HepG2 (cell line): ENCODE measurements around the gene HOXC11. TPM values are rescaled to one million over a fixed set of nuclear protein-coding genes. Genes with fewer than 3 reads are reported as not detected.

Source experiments
- ATAC-seq: fragments of 200-7000 bp; cut with Tn5 transposase; 3 replicates; pipeline ENCODE4 v1.9.1; 2020; ENCODE audit warnings: mild to moderate bottlenecking, moderate library complexity
- BruUV-seq: library from RNA; stranded (reverse); fragments of 400-500 nt; replicated peaks from 2 replicates; lab custom pipeline; 2021; lab: Mats Ljungman, UMichigan
- CTCF ChIA-PET: fragments of 300-600 bp; formaldehyde crosslinking; extraction: SDS; loops from one replicate; lab custom pipeline; 2021; ENCODE audit warnings: low total read pairs, inconsistent platforms, low intra/inter-chr PET ratio; lab: Yijun Ruan, JAX
- POLR2A ChIA-PET: fragments of 350-600 bp; sonication (Branson Sonifier 250); formaldehyde crosslinking; loops from one replicate; lab custom pipeline; 2020; ENCODE audit warnings: antibody characterized with exemption, inconsistent platforms; lab: Yijun Ruan, JAX
- DNase-seq: peaks from one replicate; pipeline ENCODE4 v3.0.0-alpha.2; 2015; ENCODE audit warnings: low spot score
- FAIRE-seq: peaks from 3 replicates; lab custom pipeline; 2011; peaks lifted over from hg19 to GRCh38; lab: Jason Lieb, UNC
- H2AFZ ChIP-seq: one replicate; pipeline ENCODE4 v1.6.1; 2011; ENCODE audit warnings: low read length, inconsistent platforms
- H3K27ac ChIP-seq: fragments of 300-600 bp; 3 replicates; pipeline ENCODE4 v1.8.0; 2011; ENCODE audit warnings: mixed run types, mild to moderate bottlenecking, mixed read lengths, low read length, inconsistent platforms; ENCODE audit not compliant: insufficient read depth; ENCODE audit errors: extremely low read length
- H3K27me3 ChIP-seq, 2 experiments: fragments of 200-600 bp in 1 of 2; 2 replicates in 1 of 2; 3 replicates in 1 of 2; pipeline versions ENCODE4 v1.6.0 to v1.8.0; 2011; ENCODE audit warnings: low read length in 2 of 2, mild to moderate bottlenecking in 2 of 2, moderate library complexity in 2 of 2, inconsistent platforms in 1 of 2; ENCODE audit not compliant: insufficient read depth in 2 of 2, control insufficient read depth in 1 of 2
- H3K36me3 ChIP-seq, 2 experiments: fragments of 200-600 bp in 1 of 2; replicated peaks in 1 of 2; 2 replicates in 1 of 2; 3 replicates in 1 of 2; pipeline versions ENCODE4 v1.5.1 to v1.8.0; 2011; ENCODE audit warnings: low read length in 2 of 2, inconsistent platforms in 1 of 2; ENCODE audit not compliant: insufficient read depth in 2 of 2, control insufficient read depth in 1 of 2
- H3K4me1 ChIP-seq: 2 replicates; pipeline ENCODE4 v1.5.1; 2012; ENCODE audit warnings: low read length, inconsistent platforms; ENCODE audit not compliant: insufficient read depth
- H3K4me2 ChIP-seq: 2 replicates; pipeline ENCODE4 v1.6.0; 2011; ENCODE audit warnings: low read depth, low read length, inconsistent platforms
- H3K4me3 ChIP-seq, 3 experiments: fragments of 200-600 bp in 1 of 3; sonication (generic), shearing (Covaris generic) in 1 of 3; replicated peaks in 1 of 3; 2 replicates each; pipeline ENCODE4 v1.5.1; 2011 to 2016; ENCODE audit warnings: low read length in 3 of 3, inconsistent platforms in 2 of 3, low read depth in 2 of 3, mild to moderate bottlenecking in 2 of 3, control low read depth in 1 of 3, mixed read lengths in 1 of 3; ENCODE audit not compliant: insufficient read depth in 1 of 3
- H3K79me2 ChIP-seq: one replicate; pipeline ENCODE4 v1.6.1; 2011; ENCODE audit warnings: low read length, inconsistent platforms; ENCODE audit not compliant: insufficient read depth
- H3K9ac ChIP-seq: 2 replicates; pipeline ENCODE4 v1.6.0; 2011; ENCODE audit warnings: mild to moderate bottlenecking, low read depth, low read length, inconsistent platforms; ENCODE audit not compliant: insufficient read depth
- H3K9me3 ChIP-seq: 2 replicates; pipeline ENCODE4 v1.5.1; 2012; ENCODE audit warnings: mild to moderate bottlenecking, low read length
- H4K20me1 ChIP-seq: 2 replicates; pipeline ENCODE4 v1.6.0; 2011; ENCODE audit warnings: inconsistent platforms, mild to moderate bottlenecking, low read length, moderate library complexity; ENCODE audit not compliant: insufficient read depth
- ATM ChIP-seq: fragments of 450-650 bp; IDR thresholded peaks from 2 replicates; pipeline ENCODE4 v1.7.1; 2017; ENCODE audit warnings: mild to moderate bottlenecking, borderline replicate concordance
- BRCA1 ChIP-seq: sonication (generic); formaldehyde crosslinking; IDR thresholded peaks from 2 replicates; pipeline ENCODE4 v1.4.0; 2020; ENCODE audit warnings: missing genetic modification reagents
- HOXA7 ChIP-seq: sonication (generic); formaldehyde crosslinking; IDR thresholded peaks from 2 replicates; pipeline ENCODE4 v1.8.1; 2022; ENCODE audit warnings: mild to moderate bottlenecking, missing genetic modification reagents, moderate library complexity
- MIER2 ChIP-seq: IDR thresholded peaks from 2 replicates; pipeline ENCODE4 v1.6.1; 2016; ENCODE audit warnings: missing biosample characterization, missing genetic modification reagents
- PAWR ChIP-seq: sonication (generic); formaldehyde crosslinking; IDR thresholded peaks from 2 replicates; pipeline ENCODE4 v1.4.0; 2020; ENCODE audit warnings: missing genetic modification reagents, mild to moderate bottlenecking, borderline replicate concordance
- SMAD9 ChIP-seq: sonication (generic); formaldehyde crosslinking; IDR thresholded peaks from 2 replicates; pipeline ENCODE4 v1.5.1; 2020; ENCODE audit warnings: mild to moderate bottlenecking, missing genetic modification reagents
- TEAD2 ChIP-seq: sonication (generic); formaldehyde crosslinking; IDR thresholded peaks from 2 replicates; pipeline ENCODE4 v1.9.0; 2021; ENCODE audit warnings: missing genetic modification reagents
- ZC3H4 ChIP-seq: sonication (generic); formaldehyde crosslinking; IDR thresholded peaks from 2 replicates; pipeline ENCODE4 v1.4.0; 2020; ENCODE audit warnings: missing genetic modification reagents, borderline replicate concordance
- ZFP37 ChIP-seq: sonication (generic); formaldehyde crosslinking; IDR thresholded peaks from 2 replicates; pipeline ENCODE4 v1.4.0; 2020; ENCODE audit warnings: missing genetic modification reagents, borderline replicate concordance
- ZNF160 ChIP-seq: sonication (generic); formaldehyde crosslinking; IDR thresholded peaks from 2 replicates; pipeline ENCODE4 v1.8.0; 2022; ENCODE audit warnings: mild to moderate bottlenecking, inconsistent platforms, missing genetic modification reagents
- ZNF256 ChIP-seq: sonication (generic); formaldehyde crosslinking; conservative IDR thresholded peaks from 2 replicates; pipeline ENCODE4 v1.4.0; 2020; ENCODE audit warnings: missing genetic modification reagents
- ZNF335 ChIP-seq: sonication (generic); formaldehyde crosslinking; IDR thresholded peaks from 2 replicates; pipeline ENCODE4 v1.4.0; 2020; ENCODE audit warnings: missing genetic modification reagents
- ZNF563 ChIP-seq: sonication (generic); formaldehyde crosslinking; IDR thresholded peaks from 2 replicates; pipeline ENCODE4 v1.8.0; 2022; ENCODE audit warnings: mild to moderate bottlenecking, moderate library complexity, missing genetic modification reagents
- WGBS: methylation state at CpG from one replicate; pipeline ENCODE4 v1.1.6; 2017; ENCODE audit warnings: low lambda C conversion rate; 5-methylcytosine and 5-hydroxymethylcytosine counted together
- in situ Hi-C: cut with HindIII; loops from 2 replicates; pipeline ENCODE4 v1.10.0; 2017; ENCODE audit warnings: low pct_unique_long_range_greater_than_20kb; ENCODE audit not compliant: extremely low pct_ligation_motif_present
- intact Hi-C: fragments of 100-400 bp; cut with micrococcal nuclease; formaldehyde crosslinking; loops from one replicate; pipeline ENCODE4 v1.10.0; 2022; ENCODE audit not compliant: unreplicated experiment
- polyA plus RNA-seq, 8 experiments: library from polyadenylated mRNA; depleted of rRNA in 3 of 8; stranded (reverse) in 7 of 8; unstranded in 1 of 8; fragments of >200 nt; fragmentation: Illumina TruSeq in 4 of 8; extraction: Trizol in 4 of 8; gene quantifications; 2 replicates each; pipeline versions ENCODE4 v1.2.1 to v1.2.3, GENCODE V29; 2011 to 2016; ENCODE audit warnings: low read depth in 4 of 8, missing spikeins in 1 of 8, mixed read lengths in 1 of 8; ENCODE audit not compliant: insufficient read depth in 1 of 8
- total RNA-seq, 5 experiments: library from RNA; depleted of rRNA; stranded (reverse); fragments of >200 nt; fragmentation: Illumina TruSeq; extraction: Trizol; gene quantifications; 2 replicates each; pipeline ENCODE4 v1.2.3, GENCODE V29; 2016; ENCODE audit warnings: low read depth in 1 of 5
- TF ChIP-seq, protein P1 (sequence below): sonication (generic); formaldehyde crosslinking; IDR thresholded peaks from 2 replicates; pipeline ENCODE4 v1.5.1; 2020; ENCODE audit warnings: mild to moderate bottlenecking, missing genetic modification reagents, moderate library complexity

HOXC11 gene
- total and polyA plus RNA-seq, 2 of the 13 experiments (the other 11 are each of a cell fraction or from before 2014, with no cell fraction given): not detected

DNA sequence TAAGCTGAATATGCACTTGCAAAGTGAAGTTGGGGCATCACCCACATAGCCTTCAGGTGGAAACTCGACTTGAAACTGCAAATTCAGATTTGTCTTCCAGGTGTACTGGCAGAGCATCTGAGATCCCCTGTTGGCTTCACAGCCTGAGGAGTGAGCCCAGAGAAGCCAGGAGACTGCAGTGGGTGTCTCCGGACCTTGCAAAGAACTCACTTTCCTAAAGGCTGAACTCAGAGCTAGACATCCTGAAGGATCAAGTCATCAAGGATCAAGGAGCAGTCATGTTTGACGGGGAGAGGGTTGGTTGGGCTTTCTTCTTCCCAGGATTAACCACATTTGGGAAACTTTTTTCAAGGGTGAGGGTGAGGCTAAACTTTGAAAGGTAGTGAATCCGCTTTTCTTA is 43.4 kb upstream of the HOXC11 start:
- intact Hi-C loops: no loop called here
- ATAC-seq: no peak

DNA sequence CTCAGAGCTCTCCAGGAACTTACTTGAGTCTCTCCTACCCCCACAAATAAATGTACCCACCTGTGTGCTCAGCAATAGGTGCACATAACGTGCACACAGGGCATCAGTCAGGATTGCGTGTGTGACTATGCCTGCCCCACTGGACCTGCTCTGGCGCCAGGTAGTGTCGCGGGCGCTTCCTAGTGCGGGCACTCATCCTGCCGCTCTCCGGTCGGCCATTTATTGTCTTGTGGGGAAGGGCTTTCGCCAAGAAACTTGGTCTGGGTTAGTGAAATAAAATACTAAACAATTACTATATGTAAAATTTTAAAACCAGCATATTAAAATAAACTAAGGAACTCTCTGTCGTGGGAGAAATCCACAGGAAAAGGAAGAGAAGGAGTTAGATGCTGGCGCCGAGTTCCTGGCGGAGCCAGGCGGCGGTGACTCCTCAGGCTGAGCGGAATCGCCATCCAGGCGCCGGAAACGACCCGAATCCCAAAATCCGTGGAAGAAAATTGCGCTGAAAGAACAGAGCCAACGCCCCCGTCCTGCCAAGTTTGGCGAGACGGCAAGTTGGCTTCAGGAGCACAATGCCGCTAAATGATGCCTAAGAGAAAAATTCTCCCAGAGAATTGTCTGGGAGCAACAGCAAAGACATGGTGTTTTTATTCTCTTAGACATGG is 42.2 kb upstream of the HOXC11 start:
- no peaks in the 10 kb centered on the region for H3K79me2 ChIP-seq
- no peak overlapping the region for H3K4me2 ChIP-seq
- H3K9me3 ChIP-seq: no peaks in the 10 kb centered on the region
- H3K36me3 ChIP-seq: no peaks in the 10 kb centered on the region
- no peak for ATAC-seq
- intact Hi-C loops (no loop called here), in situ Hi-C loops (loop anchor here (25.0 kb wide), 1 partner anchor 143 kb away; no protein-coding TSS in a partner anchor)
- no peak for DNase-seq
- H4K20me1 ChIP-seq: no peaks in the 10 kb centered on the region
- ChIA-PET POLR2A (no interaction called here), CTCF (no interaction called here)
- BruUV-seq: no TSS peak
- FAIRE-seq: no peak
- no peak for TF ChIP-seq ZNF160 (CRISPR knock-in tag)
- TF ChIP-seq ZC3H4 (CRISPR knock-in tag): no peak
- TF ChIP-seq ZFP37: no peak
- no peak for TF ChIP-seq HOXA7 (CRISPR knock-in tag)
- no peak for TF ChIP-seq ZNF256
- TF ChIP-seq MIER2 (CRISPR knock-in tag): no peak
- TF ChIP-seq ZNF335: no peak
- no peak for TF ChIP-seq ZNF563 (CRISPR knock-in tag)
- TF ChIP-seq PAWR (CRISPR knock-in tag): no peak
- TF ChIP-seq, all 625 proteins: peak for 0
- H3K4me1 ChIP-seq: no peaks in the 10 kb centered on the region
- H3K4me3 ChIP-seq: no peak overlapping the region
- 38% methylated on average over 29 of the region's 30 CpGs for WGBS
- peaks cover 5 to 95% of the 10 kb centered on the region in 2 experiments for H3K27me3 ChIP-seq
- H3K27ac ChIP-seq: no peak overlapping the region
- H3K9ac ChIP-seq: no peak overlapping the region
- H2AFZ ChIP-seq: no peak overlapping the region

More for the DNA sequence above, 43.4 kb upstream of the HOXC11 start:
- no peaks in the 10 kb centered on the region for H4K20me1 ChIP-seq
- H3K4me1 ChIP-seq: no peaks in the 10 kb centered on the region
- no TSS peak for BruUV-seq
- H3K9ac ChIP-seq: no peak overlapping the region
- peaks cover 4 to 87% of the 10 kb centered on the region in 2 experiments for H3K27me3 ChIP-seq
- H2AFZ ChIP-seq: no peak overlapping the region
- TF ChIP-seq ATM: no peak
- TF ChIP-seq, protein P1, sequence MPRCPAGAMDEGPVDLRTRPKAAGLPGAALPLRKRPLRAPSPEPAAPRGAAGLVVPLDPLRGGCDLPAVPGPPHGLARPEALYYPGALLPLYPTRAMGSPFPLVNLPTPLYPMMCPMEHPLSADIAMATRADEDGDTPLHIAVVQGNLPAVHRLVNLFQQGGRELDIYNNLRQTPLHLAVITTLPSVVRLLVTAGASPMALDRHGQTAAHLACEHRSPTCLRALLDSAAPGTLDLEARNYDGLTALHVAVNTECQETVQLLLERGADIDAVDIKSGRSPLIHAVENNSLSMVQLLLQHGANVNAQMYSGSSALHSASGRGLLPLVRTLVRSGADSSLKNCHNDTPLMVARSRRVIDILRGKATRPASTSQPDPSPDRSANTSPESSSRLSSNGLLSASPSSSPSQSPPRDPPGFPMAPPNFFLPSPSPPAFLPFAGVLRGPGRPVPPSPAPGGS: no peak
- no peak for TF ChIP-seq BRCA1 (CRISPR knock-in tag)
- TF ChIP-seq TEAD2 (CRISPR knock-in tag): no peak
- TF ChIP-seq SMAD9 (CRISPR knock-in tag): no peak
- H3K9me3 ChIP-seq: no peaks in the 10 kb centered on the region
- H3K79me2 ChIP-seq: no peaks in the 10 kb centered on the region
- CTCF ChIA-PET: no interaction called here
- H3K4me2 ChIP-seq: no peak overlapping the region
- no peak overlapping the region for H3K27ac ChIP-seq
- WGBS: 3% methylated on average over 4 of the region's 4 CpGs
- FAIRE-seq: no peak
- no peaks in the 10 kb centered on the region for H3K36me3 ChIP-seq
- in situ Hi-C loops: loop anchor here (25.0 kb wide), 1 partner anchor 142 kb away; no protein-coding TSS in a partner anchor
- H3K4me3 ChIP-seq: no peak overlapping the region
- POLR2A ChIA-PET: no interaction called here
- no peak for DNase-seq
